GM21619 (cell line): ENCODE measurements around the gene FBXO41.

Experiments
- ATAC-seq: cut with Tn5 transposase; IDR thresholded peaks from one replicate; pipeline ENCODE4 v1.9.1; 2021; ENCODE audit not compliant: unreplicated experiment

Gene FBXO41

GRCh38 chr2:73284296-73285158, at the start of gene FBXO41:
FBXO41 (minus strand) TSS chr2:73284478; CDS start chr2:73269630, 14,848 bp downstream.
- peak; percentile 78 for ATAC-seq

GRCh38 chr2:73334045-73334444, 49.8 kb upstream of the FBXO41 start:
- ATAC-seq, result no peak

GRCh38 chr2:73333564-73333963, 49.3 kb upstream of the FBXO41 start:
- ATAC-seq, result no peak

GRCh38 chr2:73324126-73324725, 39.9 kb upstream of the FBXO41 start:
- no peak for ATAC-seq

GRCh38 chr2:73323551-73323950, 39.3 kb upstream of the FBXO41 start:
- ATAC-seq, result no peak

- no peak for ATAC-seq
These were observed 30.2 kb upstream of the FBXO41 start for GRCh38 chr2:73314441-73314840.

- no peak for ATAC-seq
These were observed 23.4 kb upstream of the FBXO41 start for GRCh38 chr2:73307720-73308119.

GRCh38 chr2:73301636-73302035, 17.4 kb upstream of the FBXO41 start:
- ATAC-seq, result no peak

GRCh38 chr2:73300926-73301325, 16.6 kb upstream of the FBXO41 start:
- ATAC-seq, result no peak

- no peak for ATAC-seq
These were observed 13.3 kb upstream of the FBXO41 start for GRCh38 chr2:73297586-73297985.

GRCh38 chr2:73297151-73297559, 12.9 kb upstream of the FBXO41 start:
- no peak for ATAC-seq

GRCh38 chr2:73295751-73296400, 11.6 kb upstream of the FBXO41 start:
- no peak for ATAC-seq

GRCh38 chr2:73294239-73294638, 10.0 kb upstream of the FBXO41 start:
- no peak for ATAC-seq

- ATAC-seq, result peak; percentile 94
These were observed 9.4 kb upstream of the FBXO41 start, which contains the start of gene EGR4 for GRCh38 chr2:73293534-73294171. EGR4 (minus strand) TSS chr2:73293548; CDS start chr2:73293317, 231 bp downstream.

GRCh38 chr2:73292906-73293533, 8.7 kb upstream of the FBXO41 start:
- no peak for ATAC-seq

- no peak for ATAC-seq
These were observed 8.1 kb upstream of the FBXO41 start for GRCh38 chr2:73292316-73292905.

GRCh38 chr2:73291461-73292315, 7.4 kb upstream of the FBXO41 start:
- no peak for ATAC-seq

GRCh38 chr2:73291093-73291460, 6.8 kb upstream of the FBXO41 start:
- ATAC-seq, result no peak

GRCh38 chr2:73290049-73290839, 6.0 kb upstream of the FBXO41 start:
- ATAC-seq, result no peak
